Chondrocyte (in vitro differentiated cells): ENCODE measurements around the gene S100A14. TPM values are rescaled to one million over a fixed set of nuclear protein-coding genes. Genes with fewer than 3 reads are reported as not detected.

ENCODE experiments used
- DNase-seq: peaks from one replicate; pipeline ENCODE4 v3.0.0; 2021; ENCODE audit warnings: mixed read lengths, low spot score
- H3K27ac Mint-ChIP-seq: one replicate; pipeline ENCODE4 v1.8.0; 2021; ENCODE audit warnings: mild to moderate bottlenecking, moderate library complexity, mixed read lengths; ENCODE audit not compliant: unreplicated experiment
- H3K27me3 Mint-ChIP-seq: 2 replicates; pipeline ENCODE4 v1.8.0; 2021; ENCODE audit warnings: low read depth, mixed read lengths
- H3K36me3 Mint-ChIP-seq: 2 replicates; pipeline ENCODE4 v1.8.0; 2021; ENCODE audit warnings: low read depth, mixed read lengths
- H3K4me1 Mint-ChIP-seq: 2 replicates; pipeline ENCODE4 v1.8.0; 2021; ENCODE audit warnings: low read depth, mild to moderate bottlenecking, mixed read lengths
- H3K4me3 Mint-ChIP-seq: one replicate; pipeline ENCODE4 v1.8.0; 2021; ENCODE audit warnings: mild to moderate bottlenecking, moderate library complexity, mixed read lengths; ENCODE audit not compliant: unreplicated experiment
- H3K9me3 Mint-ChIP-seq: 2 replicates; pipeline ENCODE4 v1.8.0; 2021; ENCODE audit warnings: low read depth, mixed read lengths
- total RNA-seq: library from RNA; stranded (reverse); gene quantifications from 3 replicates; pipeline ENCODE4 v1.2.1, GENCODE V29; 2021
- TF ChIP-seq, protein P1 (sequence below): fragments of 200-600 bp; sonication (generic); IDR thresholded peaks from 2 replicates; pipeline ENCODE4 v1.5.0; 2021; ENCODE audit warnings: antibody characterized with exemption, mild to moderate bottlenecking, moderate library complexity

S100A14 gene
- total RNA-seq, 1 donor from 2014 or later: not detected

- no peak overlapping the region for H3K4me3 Mint-ChIP-seq
- H3K27ac Mint-ChIP-seq: no peak overlapping the region
- H3K9me3 Mint-ChIP-seq: no peaks in the 10 kb centered on the region
- TF ChIP-seq, protein P1, sequence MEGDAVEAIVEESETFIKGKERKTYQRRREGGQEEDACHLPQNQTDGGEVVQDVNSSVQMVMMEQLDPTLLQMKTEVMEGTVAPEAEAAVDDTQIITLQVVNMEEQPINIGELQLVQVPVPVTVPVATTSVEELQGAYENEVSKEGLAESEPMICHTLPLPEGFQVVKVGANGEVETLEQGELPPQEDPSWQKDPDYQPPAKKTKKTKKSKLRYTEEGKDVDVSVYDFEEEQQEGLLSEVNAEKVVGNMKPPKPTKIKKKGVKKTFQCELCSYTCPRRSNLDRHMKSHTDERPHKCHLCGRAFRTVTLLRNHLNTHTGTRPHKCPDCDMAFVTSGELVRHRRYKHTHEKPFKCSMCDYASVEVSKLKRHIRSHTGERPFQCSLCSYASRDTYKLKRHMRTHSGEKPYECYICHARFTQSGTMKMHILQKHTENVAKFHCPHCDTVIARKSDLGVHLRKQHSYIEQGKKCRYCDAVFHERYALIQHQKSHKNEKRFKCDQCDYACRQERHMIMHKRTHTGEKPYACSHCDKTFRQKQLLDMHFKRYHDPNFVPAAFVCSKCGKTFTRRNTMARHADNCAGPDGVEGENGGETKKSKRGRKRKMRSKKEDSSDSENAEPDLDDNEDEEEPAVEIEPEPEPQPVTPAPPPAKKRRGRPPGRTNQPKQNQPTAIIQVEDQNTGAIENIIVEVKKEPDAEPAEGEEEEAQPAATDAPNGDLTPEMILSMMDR: no peak
- peaks cover 46% of the 10 kb centered on the region for H3K4me1 Mint-ChIP-seq
- H3K36me3 Mint-ChIP-seq: peaks cover 20% of the 10 kb centered on the region
- no peaks in the 10 kb centered on the region for H3K27me3 Mint-ChIP-seq
- no peak for DNase-seq
Measured at GRCh38 chr1:153623101-153623500, 7.0 kb upstream of the S100A14 start.

GRCh38 chr1:153619171-153619570 is 3.0 kb upstream of the S100A14 start:
- peaks cover 19% of the 10 kb centered on the region for H3K36me3 Mint-ChIP-seq
- H3K4me1 Mint-ChIP-seq: peaks cover 17% of the 10 kb centered on the region
- no peak overlapping the region for H3K27ac Mint-ChIP-seq
- peak; percentile 42 for DNase-seq
- H3K9me3 Mint-ChIP-seq: no peaks in the 10 kb centered on the region
- H3K4me3 Mint-ChIP-seq: no peak overlapping the region
- TF ChIP-seq, protein P1: no peak
- no peaks in the 10 kb centered on the region for H3K27me3 Mint-ChIP-seq

GRCh38 chr1:153617663-153618062 is 1.5 kb upstream of the S100A14 start:
- H3K4me1 Mint-ChIP-seq: peaks cover 9% of the 10 kb centered on the region
- TF ChIP-seq, protein P1: peak; percentile 81
- no peak overlapping the region for H3K27ac Mint-ChIP-seq
- H3K27me3 Mint-ChIP-seq: no peaks in the 10 kb centered on the region
- DNase-seq: peak; percentile 88
- no peaks in the 10 kb centered on the region for H3K9me3 Mint-ChIP-seq
- H3K4me3 Mint-ChIP-seq: no peak overlapping the region
- peaks cover 10% of the 10 kb centered on the region for H3K36me3 Mint-ChIP-seq

GRCh38 chr1:153616917-153617311 is 789 bp upstream of the S100A14 start:
- peak; percentile 77 for DNase-seq
- Mint-ChIP-seq H3K4me3 (no peak overlapping the region), H3K27ac (peak overlapping the region; percentile 51), H3K9me3 (no peaks in the 10 kb centered on the region), H3K27me3 (no peaks in the 10 kb centered on the region), H3K4me1 (peaks cover 15% of the 10 kb centered on the region), H3K36me3 (peaks cover 10% of the 10 kb centered on the region)
- TF ChIP-seq, protein P1: no peak

DNA sequence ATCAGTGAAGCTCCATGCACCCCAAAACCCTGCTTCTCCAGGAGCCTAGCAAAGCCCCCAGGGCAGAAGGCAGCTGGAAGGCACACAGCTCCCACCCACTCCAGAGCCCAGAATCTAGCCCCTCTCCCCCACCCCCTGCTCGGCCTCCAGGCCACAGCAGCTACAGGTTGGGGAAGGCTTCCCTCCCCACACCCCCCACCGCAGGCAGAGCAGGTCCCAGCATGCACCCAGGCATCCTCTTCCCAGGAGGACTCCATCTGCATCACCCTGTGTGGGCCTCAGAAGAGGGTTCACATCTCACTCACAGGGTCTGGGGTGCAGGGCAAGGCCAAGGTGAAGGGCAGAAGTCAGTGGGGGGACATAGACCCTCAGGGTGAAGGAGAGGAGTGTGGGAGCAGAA is 719 bp downstream of the S100A14 start:
- H3K4me1 Mint-ChIP-seq: peaks cover 29% of the 10 kb centered on the region

More for the DNA sequence above, 719 bp downstream of the S100A14 start:
- Mint-ChIP-seq H3K4me3 (no peak overlapping the region), H3K27ac (no peak overlapping the region), H3K36me3 (peaks cover 7% of the 10 kb centered on the region), H3K9me3 (no peaks in the 10 kb centered on the region), H3K27me3 (no peaks in the 10 kb centered on the region)
- DNase-seq: no peak
- TF ChIP-seq, protein P1: no peak
